Measurements from ENCODE around the gene PXDN.
"Not testable (repeated sequence)": the region's sequence is repeated elsewhere in the genome, so short reads cannot be mapped to it uniquely, and the experiment has no call there.

PXDN gene

GRCh38 chr2:1742681-1743395, 1.5 kb downstream of the PXDN start:
- DNase-seq (ENCODE audit: low read depth in 2 of 2), result no peak

GRCh38 chr2:1742301-1742680, 2.0 kb downstream of the PXDN start:
- no peak for DNase-seq (ENCODE audit: low read depth in 2 of 2)

DNA sequence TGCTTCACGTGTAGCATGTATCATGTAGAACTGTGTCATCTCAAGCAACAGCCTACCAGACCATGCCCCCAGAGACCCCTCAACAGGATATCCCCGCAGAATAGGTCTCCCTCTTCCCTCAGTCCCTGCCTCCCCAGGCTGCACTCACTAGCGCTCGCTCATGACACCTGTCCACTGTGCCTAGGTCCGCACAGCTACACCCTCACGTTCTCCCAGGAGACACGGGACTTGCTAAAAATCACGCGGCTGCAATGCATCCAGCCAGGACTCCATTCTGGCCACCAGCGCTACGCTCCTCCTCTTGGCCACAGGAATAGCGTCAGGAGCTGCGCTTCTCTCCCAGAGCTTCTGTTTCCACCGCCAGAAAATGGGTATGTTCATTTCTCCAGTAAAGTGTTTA, 2.5 kb downstream of the PXDN start:
- DNase-seq (ENCODE audit: low read depth in 2 of 2), result no peak

- DNase-seq (ENCODE audit: low read depth in 2 of 2), result no peak
Measured at GRCh38 chr2:1740716-1741589, 3.4 kb downstream of the PXDN start.

DNA sequence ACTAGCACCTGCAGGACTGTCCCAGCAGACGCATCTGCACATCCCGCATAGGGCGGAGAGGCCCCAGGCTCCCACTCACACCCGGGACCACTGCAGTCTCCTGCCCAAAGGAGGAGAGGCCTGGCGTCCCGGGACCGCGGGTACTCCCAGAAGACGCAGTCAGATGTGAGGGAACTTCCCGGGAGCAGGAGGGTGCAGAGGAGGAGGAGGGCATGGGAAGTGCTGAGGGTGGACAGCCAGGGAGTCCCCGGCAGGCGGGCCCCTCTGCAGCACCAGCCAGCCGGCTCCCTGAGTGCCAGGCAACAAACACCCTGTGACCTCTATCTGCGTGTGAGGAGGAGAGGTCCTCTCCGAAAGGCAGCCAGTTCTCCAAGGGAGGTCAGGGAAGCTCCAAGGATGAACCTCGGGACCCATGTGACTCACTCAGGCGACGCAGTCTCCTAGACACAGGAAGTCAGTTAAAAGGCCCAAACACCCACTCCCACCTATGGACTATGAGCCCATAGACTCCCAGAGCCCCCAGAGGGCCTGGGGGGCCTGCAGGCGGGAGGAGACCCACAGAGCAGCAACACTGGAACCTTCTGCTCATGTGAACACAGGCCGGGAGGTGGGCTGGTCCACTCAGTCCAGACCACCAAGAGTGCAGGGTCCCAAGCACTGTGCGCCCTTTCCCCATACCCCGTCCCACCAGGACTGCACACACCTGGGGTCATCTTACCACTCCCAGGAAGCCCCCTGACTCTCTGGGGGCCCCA, 4.2 kb downstream of the PXDN start:
- DNase-seq (ENCODE audit: low read depth in 2 of 2), result no peak

DNA sequence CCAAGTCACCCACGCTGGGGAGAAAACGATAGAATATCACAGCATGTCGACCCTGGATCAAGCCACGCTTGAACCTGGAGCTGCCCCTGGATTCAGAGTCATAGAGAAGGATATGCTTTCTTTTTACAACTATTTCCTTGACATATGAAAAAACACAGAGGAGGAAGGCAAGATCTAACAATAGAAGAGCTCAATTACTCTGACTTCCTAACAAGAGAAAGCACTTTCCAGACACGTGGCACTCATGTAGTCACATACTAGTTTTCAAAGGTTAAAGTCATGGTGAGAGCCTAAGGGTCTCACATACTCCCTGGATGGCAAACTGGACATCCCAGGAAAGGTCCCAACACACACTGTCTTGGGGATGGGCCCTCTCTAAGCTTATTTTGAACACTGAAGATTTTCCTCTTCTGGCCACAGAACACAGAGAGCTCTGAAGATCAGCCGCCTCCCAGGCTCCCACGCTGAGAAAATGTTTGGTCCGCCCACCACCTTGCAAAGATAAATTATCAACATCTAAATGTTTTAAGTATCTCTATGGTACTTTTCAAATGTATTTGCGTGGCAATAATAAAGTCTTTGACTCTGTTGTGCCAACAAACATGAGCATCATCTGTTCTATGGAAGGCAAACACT, 4.9 kb downstream of the PXDN start:
- no peak for DNase-seq (ENCODE audit: low read depth in 2 of 2)

GRCh38 chr2:1738646-1739302, 5.5 kb downstream of the PXDN start:
- DNase-seq (ENCODE audit: low read depth in 2 of 2), result no peak

GRCh38 chr2:1738163-1738562, 6.2 kb downstream of the PXDN start:
- no peak for DNase-seq (ENCODE audit: low read depth in 2 of 2)

DNA sequence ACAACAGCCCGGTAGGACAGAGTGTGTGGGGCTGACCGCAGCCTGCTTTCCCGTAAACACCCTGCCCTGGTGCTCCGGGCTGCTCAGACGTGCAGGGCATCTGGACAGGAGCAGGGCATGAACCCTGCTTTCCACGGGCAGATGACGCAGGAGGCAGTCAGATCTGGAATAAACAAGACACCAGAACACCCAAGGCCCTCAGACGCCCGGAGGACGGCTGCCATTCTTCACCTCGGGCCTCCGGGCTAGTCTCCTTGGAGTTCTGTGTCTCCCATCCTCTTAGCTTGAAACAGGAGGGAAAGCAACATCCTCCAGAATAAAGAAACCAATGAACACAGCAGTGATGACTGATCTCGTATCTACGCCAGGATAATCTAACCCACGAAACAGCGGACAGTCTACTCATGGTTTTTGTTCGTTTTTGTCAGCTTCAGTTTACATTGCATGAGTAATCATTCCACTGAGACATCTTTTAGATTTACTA, 7.3 kb downstream of the PXDN start:
- DNase-seq (ENCODE audit: low read depth in 2 of 2), result no peak

GRCh38 chr2:1736045-1736444, 8.3 kb downstream of the PXDN start:
- no peak for DNase-seq (ENCODE audit: low read depth in 2 of 2)

- not testable (repeated sequence) for DNase-seq (ENCODE audit: low read depth in 2 of 2)
Measured at GRCh38 chr2:1733298-1733697, 11.0 kb downstream of the PXDN start.

- no peak for DNase-seq (ENCODE audit: low read depth in 2 of 2)
Measured at GRCh38 chr2:1731963-1732768, 12.1 kb downstream of the PXDN start.

DNA sequence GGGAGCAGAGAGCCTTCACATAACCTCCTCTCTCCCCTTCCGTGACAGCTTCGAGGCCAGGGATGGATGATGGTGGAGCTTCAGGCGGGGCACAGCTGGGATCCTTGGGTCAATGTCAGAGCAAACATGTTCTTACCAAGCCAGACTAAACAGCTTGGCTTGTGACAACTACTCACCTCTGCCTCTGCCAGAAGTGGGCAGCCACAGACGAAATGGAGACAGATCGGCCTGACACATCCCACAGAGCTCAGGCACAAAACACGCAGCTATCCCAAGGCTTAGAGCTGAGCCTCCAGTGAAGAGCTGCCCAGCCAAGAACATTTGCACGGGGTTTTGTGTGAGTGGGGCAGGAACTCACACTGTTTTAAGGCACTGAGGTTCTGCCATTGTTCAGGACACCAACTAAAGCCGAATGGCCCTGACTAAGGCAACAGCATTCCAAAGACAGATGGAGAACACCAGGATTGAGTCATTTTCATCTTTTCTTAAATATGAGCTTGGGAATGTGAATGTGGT, 12.8 kb downstream of the PXDN start:
- DNase-seq (ENCODE audit: low read depth in 2 of 2), result no peak

GRCh38 chr2:1730015-1730927, 14.0 kb downstream of the PXDN start:
- no peak for DNase-seq (ENCODE audit: low read depth in 2 of 2)

GRCh38 chr2:1729242-1729641, 15.1 kb downstream of the PXDN start:
- DNase-seq (ENCODE audit: low read depth in 2 of 2), result no peak

DNA sequence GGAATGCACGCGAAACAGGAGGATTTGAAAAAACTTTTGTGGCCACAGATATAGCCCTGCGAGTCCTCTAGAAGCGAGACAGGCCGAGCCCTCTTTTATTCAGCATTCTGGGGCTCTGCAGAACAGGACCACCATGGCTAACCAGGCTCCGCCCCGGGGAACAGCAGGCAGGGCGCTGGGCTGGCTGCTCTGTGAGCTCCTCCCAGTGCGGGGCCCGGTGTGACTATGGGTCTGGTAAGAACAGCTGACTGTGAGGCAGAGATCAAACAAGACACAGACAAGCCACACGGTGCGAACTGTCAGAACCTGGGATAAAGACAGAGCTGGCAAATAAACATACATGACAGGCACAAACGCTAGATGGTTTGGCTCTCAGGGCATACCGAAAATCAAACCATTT, 15.5 kb downstream of the PXDN start:
- no peak for DNase-seq (ENCODE audit: low read depth in 2 of 2)

DNA sequence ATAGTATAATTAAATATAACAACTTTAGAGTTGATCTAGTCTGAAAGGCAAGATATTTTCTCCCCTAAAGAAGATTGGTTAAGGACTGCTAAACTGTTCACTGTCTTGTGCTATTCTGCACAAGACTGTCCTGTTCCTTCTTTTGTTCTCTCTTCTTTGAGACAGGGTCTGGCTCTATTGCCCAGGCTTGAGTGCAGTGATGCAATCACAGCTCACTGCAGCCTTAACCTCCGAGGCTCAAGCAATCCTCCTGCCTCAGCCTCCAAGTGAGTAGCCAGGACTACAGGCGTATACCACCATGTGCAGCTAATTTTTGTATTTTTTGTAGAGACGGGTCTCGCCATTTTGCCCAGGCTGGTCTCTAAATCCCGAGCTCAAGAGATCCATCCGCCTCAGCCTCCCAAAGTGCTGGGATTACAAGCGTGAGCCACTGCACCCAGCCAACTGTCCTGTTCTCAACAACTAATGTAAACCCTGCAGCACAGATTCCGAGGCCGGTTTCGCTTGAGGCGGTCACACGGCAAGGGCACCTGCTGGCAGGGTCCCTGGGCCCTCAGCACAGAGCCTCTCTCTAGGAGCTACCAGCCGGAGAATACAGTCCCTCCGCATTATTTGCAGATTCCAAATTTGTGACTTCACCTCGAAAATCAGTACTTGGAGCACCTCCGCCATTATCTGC, 16.4 kb downstream of the PXDN start:
- no peak for DNase-seq (ENCODE audit: low read depth in 2 of 2)

GRCh38 chr2:1727101-1727771, 17.1 kb downstream of the PXDN start:
- DNase-seq (ENCODE audit: low read depth in 2 of 2), result no peak
